ENCODE measurements around the gene MAN1C1.
"Not testable (repeated sequence)": the region's sequence is repeated elsewhere in the genome, so short reads cannot be mapped to it uniquely, and the experiment has no call there.

The MAN1C1 gene

DNA sequence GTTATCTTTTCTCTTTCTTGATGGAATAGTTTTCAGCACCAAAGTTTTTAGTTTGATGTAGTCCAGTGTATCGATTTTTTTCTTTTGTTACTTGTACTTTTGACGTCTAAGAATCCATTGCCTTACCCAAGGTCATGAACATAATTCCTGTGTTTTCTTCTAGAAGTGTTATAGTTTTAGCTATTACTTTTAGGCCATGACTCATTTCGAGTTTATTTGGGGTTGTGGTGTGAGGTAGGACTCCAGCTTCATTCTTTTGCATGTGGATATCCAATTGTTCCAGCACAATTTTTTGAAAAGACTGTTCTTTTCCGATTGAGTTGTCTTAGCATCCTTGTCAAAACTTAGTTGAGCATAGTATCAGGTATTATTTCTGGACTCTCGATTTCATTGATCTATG, 104.0 kb downstream of the MAN1C1 start:
- DNase-seq = no peak

DNA sequence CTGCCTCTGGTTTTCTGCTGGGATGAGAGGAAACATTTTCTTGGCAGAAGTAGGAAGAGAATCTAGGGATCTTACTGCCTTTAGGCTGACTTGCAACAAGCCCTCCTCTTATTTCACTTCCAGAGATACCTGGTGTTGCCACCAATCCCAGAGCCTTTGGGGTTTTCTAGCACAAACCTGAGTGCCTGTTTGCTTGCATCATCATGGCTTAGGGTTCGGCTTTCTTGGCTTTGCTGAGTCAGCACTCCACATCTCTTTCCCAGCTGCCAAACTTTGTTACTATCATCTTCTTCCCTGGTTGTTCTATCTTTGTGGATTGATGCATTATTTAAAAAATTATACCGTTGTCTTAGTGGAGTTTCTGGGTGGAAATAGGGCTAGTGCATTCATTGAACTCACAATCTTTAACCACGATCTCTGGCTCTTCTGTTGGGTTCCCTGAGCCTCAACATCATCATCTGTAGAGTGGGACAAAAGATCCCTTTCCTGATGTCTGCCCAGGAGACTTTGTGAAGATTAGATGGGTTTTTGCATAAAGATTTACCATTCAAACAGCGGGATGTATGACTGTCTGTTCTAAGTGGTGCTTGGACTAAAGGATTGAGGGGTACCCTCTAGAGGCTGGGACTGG, 106.8 kb downstream of the MAN1C1 start:
- DNase-seq = no peak

DNA sequence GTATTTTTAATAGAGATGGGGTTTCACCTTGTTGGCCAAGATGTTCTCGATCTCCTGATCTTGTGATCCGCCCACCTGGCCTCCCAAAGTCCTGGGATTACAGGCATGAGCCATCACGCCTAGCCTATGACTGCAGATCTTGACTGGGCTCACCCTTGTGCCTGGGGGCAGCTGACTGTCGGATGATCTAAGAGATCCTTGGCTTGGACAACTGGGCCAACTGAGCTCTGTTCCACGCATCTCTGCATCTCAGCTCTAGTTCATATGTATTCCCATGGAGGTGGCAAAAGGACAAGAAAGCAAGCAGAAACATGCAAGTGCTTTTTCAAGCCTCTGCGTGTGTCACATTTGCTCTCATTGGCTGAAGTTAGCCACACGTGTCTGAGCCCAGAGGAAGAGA, 107.6 kb downstream of the MAN1C1 start:
- DNase-seq = no peak

DNA sequence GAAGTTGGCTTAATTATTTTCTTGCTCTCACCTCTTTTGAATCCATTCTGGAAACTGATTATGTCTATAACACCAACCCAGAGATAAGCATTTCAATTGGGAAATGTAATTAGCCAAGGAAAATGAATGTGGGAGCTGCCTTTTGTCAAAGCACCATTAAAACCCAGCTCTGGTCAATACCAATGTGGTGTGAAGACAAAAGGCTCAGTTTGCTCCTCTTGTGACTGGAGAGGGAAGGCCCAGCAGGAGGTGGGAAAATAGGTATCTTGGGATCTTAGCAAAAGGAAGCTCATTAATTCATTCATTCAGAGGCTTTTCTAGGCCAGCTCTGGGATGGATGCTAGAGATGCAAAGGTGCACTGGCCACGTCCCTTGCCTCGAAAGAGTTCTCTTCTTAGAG, 108.4 kb downstream of the MAN1C1 start:
- no peak for DNase-seq

DNA sequence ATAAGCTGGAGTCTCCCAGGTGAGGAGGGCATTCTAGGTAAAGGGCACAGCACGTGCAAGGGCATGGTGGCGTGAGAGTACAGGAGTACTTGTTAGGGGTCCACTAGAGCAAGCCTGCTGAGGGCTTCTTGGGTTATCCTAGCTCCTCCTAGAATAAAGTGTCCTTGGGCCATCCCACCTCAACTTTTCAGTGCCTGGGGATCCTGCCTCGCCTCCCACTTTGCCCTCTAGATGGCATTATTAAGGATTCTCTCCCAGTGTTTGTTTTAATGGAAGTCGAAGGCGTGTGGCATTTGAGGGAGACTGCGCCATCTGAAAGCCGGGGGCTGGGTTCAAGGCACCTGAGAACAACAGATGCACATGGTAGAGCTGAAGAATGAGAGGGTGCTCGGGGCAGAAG, 108.9 kb downstream of the MAN1C1 start:
- DNase-seq = no peak

DNA sequence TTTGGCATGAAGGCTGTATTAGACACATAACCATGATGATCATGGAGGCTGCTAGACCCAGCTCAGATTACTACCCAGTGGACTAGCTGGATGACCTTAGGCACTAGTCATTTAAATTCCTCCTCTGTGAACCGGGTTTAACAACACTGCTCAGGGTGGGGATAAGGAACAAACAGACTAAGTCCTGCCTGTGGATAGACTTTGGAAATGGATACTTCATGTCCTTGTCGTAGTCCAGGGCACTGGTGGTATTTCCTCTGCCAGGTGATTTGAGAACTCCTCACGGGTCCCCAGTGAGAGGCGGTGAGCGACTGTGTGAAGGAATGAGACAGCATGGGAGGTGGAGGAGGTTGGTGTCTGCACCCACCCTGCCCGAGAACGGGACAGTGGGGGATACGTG, 110.5 kb downstream of the MAN1C1 start:
- no peak for DNase-seq

DNA sequence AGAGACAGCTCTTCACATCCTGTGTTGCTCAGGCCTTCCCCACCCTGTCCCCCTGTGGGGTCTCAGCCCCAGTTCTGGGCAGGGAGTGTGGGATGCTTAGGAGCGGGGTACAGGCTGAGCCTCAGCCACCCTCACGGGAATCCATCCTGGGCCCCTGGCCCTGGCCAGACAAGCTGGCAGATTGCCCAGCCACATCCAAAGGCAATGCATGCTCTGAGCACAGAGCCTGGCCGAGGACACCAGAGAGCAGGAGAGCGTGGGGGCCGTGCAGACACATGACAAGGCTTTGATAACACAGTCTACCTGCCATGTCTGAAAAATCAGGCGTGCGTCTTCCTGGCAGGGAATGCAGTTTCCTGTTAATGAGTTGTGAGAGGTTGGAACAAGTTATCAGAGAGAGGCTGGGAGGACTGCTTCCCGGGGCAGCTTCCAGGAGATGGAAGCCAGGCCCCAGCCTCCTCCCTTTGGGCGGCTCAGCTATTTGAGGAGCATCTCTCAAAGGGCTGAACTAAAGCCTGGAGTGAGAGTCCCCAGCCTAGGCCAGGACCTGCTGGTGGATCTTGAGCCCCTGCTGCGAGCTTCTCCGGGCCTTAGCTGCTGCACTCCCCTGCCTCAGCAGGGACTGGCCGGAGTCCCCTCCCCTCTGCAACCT, 111.2 kb downstream of the MAN1C1 start:
- DNase-seq = no peak

DNA sequence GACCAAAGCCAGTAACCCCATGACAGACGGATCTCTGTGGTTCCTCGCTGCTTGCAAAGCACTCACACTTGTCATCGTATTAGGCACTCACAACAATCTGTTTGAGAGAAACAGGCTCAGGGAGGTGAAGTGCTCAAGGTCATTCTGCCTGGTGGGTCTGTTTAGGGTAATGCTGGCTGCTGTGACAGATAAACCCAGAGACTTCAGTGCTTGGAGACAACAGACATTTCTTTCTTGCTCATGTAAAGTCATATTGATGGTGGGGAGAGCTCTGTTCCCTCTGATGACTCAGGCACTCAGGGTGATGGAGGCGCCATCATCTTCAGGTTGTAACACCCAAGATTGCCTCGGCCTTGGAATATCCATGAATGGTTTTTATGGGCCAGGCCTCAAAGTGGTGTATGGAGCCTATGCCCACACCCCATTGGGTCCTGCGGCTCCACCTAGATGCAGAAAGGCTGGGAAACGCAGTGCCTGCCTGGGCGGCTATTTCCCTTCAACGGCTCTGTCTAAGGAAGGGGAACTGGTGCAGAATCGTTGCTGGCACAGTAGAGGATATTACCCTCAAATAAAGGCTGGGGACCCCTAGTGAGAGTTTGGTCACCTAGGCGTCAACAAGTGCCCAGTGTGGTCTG, 111.8 kb downstream of the MAN1C1 start:
- no peak for DNase-seq

DNA sequence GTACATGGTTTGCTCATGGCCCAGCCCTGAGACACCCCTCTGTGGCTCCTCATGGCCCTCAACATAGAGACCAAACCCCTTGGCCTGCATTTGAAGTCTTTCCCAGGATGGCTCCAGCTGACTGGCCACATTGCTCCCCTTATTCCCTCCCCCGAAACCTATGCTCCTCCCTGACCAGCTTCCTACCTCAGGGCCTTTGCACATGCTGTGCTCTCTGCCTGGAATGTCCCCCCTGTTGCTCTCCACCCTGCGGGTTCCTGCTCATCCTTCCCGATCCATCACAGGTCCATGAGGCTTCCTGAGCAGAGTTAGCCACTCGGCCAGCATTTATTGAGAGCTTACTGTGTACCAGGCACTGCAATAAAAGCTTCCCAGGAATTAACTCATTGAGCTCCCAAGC, 112.5 kb downstream of the MAN1C1 start:
- DNase-seq = no peak

DNA sequence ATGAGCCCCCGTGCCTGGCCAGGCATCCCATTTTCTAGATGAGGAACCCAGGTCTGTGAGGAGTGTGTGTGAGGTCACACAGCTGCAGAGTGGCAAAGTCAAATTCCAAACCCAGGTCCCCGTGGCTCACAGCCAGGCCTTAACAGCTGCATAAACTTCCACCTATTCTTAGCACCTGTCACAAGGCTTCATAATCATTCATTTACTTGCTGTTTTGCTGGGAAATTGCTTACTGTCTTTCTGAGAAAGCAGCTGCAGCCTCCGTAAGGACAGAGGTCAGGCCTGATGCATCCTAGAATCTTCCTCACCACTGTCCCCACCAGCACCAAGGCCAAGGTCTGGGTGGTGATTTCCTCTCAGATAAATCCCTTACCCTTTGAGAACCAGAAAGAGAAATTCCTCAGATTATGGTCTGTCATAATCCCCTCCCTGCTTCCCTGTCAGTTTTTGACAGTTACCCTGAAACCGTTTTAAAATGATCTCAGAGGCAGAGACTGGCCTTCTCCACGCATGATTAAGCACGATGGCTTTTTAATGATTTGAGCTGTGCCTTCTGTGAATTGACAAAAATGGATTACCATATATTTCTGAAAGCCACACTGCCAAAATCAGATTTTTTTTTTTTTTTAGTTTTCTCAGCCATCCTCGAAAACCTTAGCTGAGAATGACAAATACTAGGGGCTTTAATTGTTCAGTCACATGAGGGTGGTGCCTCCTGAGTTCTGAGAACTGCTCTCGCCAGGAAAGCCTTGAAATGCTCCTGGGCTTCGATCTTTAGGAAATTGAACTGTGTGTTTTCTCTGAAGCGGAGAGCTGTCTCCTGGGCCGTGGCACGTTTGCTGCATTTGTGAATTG, 113.4 kb downstream of the MAN1C1 start:
- DNase-seq = no peak

DNA sequence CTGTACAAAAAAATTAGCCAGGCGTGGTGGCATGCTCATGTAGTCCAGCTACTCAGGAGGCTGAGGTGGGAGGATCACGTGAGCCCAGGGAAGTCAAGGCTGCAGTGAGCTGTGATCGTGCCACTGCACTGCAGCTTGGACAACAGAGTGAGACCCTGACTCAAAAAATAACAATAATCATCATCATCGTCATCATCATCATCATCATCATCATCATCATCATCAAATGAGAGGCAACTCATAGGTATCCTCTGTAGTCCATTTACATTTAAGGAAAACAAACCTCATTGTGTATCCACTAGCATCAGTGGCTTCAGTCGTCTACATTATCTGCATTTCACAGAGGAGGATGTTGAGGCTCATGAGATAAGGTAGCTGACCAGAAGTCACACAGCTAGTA, 114.6 kb downstream of the MAN1C1 start:
- no peak for DNase-seq

DNA sequence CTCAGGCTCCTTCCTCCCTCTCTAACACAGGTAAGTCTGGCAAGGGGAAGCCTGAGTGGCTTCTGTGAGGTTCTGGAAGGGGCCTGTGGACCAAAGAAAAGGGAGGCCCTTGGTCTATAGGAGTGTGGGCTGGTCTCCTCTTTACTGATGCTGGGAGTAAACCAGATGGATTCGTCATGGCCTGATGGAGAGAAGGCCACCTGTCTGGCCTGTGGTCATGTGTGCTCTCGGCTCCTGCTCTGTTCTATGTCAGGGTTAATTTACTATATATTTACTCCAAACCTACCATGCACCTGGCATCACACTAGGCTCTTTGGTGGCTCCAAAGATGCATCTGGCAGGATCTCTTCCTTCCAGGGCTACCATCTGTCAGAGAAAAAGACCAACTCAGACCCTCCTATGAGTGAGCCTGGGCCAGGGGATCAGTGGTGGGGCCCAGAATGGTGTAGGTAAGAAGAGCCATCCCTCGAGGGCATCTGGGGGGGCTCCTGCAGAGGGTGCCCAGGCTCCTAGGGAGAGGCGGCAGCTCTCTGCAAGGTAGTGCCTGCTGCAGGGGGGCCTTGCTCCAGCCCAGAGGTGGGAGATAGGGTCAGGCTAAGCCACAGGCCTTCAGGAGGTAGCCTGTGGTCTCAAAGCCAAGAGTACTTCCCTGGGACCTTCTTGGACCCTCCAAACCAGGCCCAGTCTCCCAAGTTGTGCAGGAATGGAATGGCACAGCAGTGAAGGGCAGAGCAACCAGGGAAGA, 115.2 kb downstream of the MAN1C1 start:
- DNase-seq = no peak

DNA sequence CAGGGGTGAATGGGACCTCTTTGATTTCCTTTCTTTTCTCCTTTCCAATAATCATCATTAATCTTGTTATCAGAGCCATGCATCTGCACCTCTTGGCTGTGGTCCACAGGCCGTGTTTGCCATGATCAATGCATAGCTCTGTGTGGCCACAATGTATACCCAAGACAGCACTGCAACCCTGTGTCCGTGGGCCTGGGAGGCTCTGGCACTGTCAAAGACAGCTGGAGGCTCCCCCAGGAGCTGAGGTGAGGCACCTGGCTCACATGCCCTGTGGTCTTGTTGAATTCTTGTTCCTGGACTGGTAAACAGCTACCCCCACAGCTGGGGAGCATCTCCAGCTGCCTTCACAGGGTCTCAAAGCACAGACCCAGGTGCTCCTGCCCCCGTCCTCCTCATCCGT, 116.2 kb downstream of the MAN1C1 start:
- no peak for DNase-seq

DNA sequence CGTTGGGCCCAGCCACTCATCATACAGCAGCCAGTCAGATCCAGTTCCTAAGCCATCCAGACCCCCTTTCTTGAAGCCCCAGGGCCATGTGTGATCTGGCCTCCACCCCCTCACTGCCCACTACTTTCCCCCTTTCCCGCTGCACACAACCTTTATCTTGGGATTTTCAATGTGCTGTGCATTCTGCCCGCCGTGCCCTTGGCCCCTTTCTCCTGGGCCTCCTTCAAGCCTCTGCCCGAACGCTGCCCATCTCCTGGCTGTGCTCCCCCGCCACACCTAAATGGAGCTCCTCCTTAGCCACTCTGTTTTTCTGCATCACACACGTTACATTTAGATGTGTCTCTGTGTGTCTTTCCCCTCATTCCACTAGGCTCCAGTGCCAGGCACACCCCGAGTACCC, 116.7 kb downstream of the MAN1C1 start:
- no peak for DNase-seq

DNA sequence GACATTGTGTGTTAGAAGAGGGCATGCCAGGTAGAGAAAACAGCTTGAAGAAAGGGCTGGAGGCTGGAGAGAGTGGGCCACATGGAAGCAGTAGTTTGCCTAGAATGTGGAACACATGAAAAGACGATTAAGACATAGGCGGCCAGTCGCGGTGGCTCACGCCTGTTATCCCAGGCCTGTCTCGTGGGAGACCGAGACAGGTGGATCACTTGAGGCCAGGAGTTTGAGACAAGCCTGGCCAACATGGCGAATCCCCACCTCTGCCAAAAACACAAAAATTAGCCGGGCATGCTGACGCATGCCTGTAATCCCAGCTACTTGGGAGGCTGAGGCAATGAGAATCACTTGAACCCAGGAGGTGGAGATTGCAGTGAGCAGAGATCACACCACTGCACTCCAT, 118.4 kb downstream of the MAN1C1 start:
- not testable (repeated sequence) for DNase-seq

DNA sequence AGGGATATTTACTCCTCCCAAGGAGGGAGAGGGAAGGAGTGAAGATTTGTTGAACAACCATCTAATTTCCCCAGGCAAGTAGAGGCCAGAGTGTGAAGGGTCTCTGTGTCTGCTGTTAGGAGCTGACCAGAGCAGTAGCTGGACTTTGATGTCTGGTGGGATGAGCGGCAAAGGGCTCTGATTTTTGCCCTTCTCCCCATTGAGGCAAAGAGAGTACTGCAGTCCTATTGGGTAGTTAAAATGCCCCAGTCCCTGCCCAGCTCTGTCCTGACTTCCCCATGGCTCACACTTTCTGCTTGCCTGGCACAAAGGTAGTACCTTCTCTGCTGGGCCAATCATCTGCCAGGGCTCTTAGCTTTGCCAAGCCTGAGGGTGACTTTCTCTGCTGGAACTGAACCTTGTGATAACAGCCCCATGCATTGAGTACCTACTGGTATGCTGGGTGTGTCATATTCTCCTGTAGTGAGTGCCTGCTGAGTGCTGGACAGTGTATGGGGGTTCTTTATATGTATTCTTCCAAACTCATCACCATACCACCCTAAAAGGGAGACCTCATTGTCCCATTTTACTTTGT, 119.5 kb downstream of the MAN1C1 start:
- DNase-seq = no peak

DNA sequence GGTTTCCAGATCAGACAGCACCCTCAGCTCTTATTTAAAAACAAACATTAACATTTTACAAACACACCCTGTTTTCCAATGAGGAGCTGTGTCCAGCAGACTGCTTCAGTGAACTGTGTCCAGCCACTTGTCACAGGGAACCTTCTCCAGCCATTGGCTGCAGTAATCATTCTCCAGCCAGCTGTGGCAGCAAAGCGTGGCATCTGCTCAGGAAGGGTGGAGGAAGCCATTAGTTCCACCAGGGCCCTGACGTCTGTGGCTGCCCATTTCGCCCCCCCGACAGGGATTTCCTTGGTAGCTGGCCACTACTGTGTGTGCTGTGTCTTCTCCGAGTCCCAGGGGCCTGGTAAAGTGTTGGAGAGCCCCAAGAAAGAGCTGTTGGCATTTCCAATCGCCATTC, 120.5 kb downstream of the MAN1C1 start:
- DNase-seq = no peak

DNA sequence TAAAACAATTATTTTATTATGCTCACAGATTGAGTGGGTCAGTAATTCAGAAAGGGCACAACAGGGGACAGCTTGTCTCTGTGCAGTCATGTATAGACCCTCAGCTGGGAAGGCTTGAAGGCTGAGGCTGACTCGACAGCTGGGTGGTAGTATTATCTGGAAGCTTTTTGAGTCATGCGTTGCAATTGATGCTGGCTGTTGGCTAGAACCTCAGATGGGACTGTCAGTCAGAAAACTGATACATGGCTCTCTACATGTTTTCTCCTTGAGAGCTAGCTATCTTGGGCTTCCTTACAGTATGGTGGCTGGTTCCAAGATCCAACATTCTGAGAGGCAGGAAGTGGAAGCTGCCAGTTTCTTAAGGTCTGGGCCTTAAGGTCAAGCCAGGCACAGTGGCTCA, 121.9 kb downstream of the MAN1C1 start:
- no peak for DNase-seq

DNA sequence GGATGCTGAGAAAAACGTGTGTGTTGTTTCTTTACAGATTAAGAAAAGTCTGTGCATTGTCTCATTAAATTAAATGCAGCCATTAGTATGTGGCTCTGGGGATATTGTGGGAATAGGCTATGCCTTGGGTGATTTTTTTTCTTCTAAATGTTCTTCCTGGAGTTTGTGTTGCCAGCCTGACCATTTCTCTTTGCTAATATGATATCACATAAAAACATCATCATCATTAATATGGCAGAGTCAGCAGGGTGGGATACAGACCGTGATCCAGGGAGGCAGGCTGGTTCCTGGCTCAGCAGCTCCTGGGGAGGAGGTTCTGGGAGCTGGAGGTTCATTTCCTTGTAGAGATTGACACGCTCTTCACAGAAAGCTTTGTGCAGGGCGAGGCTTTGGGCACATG, 122.8 kb downstream of the MAN1C1 start:
- no peak for DNase-seq

DNA sequence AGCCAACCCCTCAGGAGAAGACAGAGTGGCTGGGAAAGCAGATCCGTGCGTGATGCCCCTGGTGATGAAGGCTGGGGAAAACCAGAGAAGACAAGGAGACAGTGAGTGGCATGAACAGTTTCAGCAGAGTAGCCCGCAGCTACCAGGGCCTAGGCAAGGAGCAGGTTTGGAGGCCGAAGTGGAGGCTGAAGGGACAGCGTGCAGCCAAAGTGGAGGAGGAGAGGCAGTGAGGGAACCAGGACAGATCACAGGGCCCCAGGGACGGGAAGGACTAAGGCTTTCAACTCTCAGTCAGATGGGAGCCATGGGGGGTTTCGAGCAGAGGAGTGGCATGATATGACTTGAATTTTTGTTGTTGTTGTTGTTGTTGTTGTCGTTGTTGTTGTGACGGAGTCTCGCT, 123.5 kb downstream of the MAN1C1 start:
- no peak for DNase-seq

DNA sequence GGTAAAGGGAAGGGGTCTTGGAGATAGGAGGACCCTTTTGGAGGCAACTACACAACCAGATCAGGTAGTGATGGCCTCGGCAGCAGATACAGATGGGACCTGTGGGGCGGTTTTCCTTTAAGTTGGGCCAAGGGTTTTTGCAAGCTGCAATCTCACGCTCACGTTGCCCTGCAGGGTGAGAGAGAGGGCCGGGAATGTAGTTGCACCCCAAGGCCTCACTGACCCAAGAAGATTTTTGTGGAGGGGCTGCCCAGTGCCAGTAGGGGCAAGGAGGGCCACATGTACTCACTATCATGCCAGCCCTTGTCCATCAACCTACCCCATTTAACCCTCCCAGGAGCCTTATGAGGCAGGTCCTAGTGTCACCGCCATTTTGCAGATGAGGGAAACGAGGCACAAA, 125.7 kb downstream of the MAN1C1 start:
- DNase-seq = no peak

Data from activated gamma-delta T cell (primary cell).